PC-9 (cell line): Measurements from ENCODE around the gene ZEB2. TPM values are rescaled to one million over a fixed set of nuclear protein-coding genes. Genes with fewer than 3 reads are reported as not detected.

Experiments
- BruUV-seq: library from RNA; stranded (reverse); fragments of 400-500 nt; replicated peaks from 2 replicates; lab custom pipeline; 2021; lab: Mats Ljungman, UMichigan
- CTCF ChIA-PET: fragments of 300-600 bp; sonication (Branson Sonifier 250); formaldehyde crosslinking; loops from one replicate; lab custom pipeline; 2022; ENCODE audit warnings: antibody characterized with exemption; lab: Charles Lee
- POLR2A ChIA-PET: fragments of 300-600 bp; sonication (Branson Sonifier 250); formaldehyde crosslinking; loops from one replicate; lab custom pipeline; 2022; ENCODE audit warnings: antibody characterized with exemption; ENCODE audit not compliant: unreplicated experiment; lab: Charles Lee
- DNase-seq, 2 experiments: peaks; one replicate each; pipeline versions ENCODE4 v3.0.0 to v3.0.0-alpha.2; 2015 to 2022; ENCODE audit warnings: mixed read lengths in 1 of 2
- H2AFZ ChIP-seq: fragments of 200-600 bp; sonication (generic); 2 replicates; pipeline ENCODE4 v1.8.1; 2017; ENCODE audit warnings: antibody characterized with exemption
- H3F3A ChIP-seq: fragments of 200-600 bp; sonication (generic); 2 replicates; pipeline ENCODE4 v1.8.1; 2017; ENCODE audit warnings: antibody characterized with exemption, mild to moderate bottlenecking, low read depth; ENCODE audit not compliant: insufficient read depth
- H3K27ac ChIP-seq: fragments of 200-600 bp; sonication (generic); 2 replicates; pipeline ENCODE4 v1.6.1; 2016; ENCODE audit warnings: mixed run types
- H3K27me3 ChIP-seq: fragments of 200-600 bp; sonication (generic); 2 replicates; pipeline ENCODE4 v1.6.1; 2016; ENCODE audit warnings: low read depth, mixed run types; ENCODE audit not compliant: insufficient read depth
- H3K36me3 ChIP-seq: fragments of 200-600 bp; sonication (generic); 2 replicates; pipeline ENCODE4 v1.6.1; 2016; ENCODE audit warnings: low read depth, mixed run types
- H3K4me1 ChIP-seq: fragments of 200-600 bp; sonication (generic); replicated peaks from 2 replicates; pipeline ENCODE4 v1.6.1; 2016; ENCODE audit warnings: mixed run types; ENCODE audit not compliant: insufficient read depth
- H3K4me2 ChIP-seq: fragments of 200-600 bp; sonication (generic); 2 replicates; pipeline ENCODE4 v1.6.1; 2017; ENCODE audit warnings: mixed run types
- H3K4me3 ChIP-seq: fragments of 200-600 bp; sonication (generic); 2 replicates; pipeline ENCODE4 v1.6.1; 2016; ENCODE audit warnings: mixed run types
- H3K79me2 ChIP-seq: fragments of 200-600 bp; sonication (generic); 2 replicates; pipeline ENCODE4 v1.6.1; 2017; ENCODE audit warnings: low read depth, mixed run types
- H3K9me2 ChIP-seq: fragments of 200-600 bp; sonication (generic); 2 replicates; pipeline ENCODE4 v1.8.1; 2017; ENCODE audit warnings: mild to moderate bottlenecking; ENCODE audit not compliant: insufficient read depth
- H3K9me3 ChIP-seq: fragments of 200-600 bp; sonication (generic); 2 replicates; pipeline ENCODE4 v1.8.1; 2016; ENCODE audit warnings: low read depth; ENCODE audit not compliant: insufficient read depth
- H4K20me1 ChIP-seq: fragments of 200-600 bp; sonication (generic); 2 replicates; pipeline ENCODE4 v1.8.1; 2017; ENCODE audit not compliant: insufficient read depth
- EZH2 ChIP-seq: fragments of 200-600 bp; sonication (generic); IDR thresholded peaks from 2 replicates; pipeline ENCODE4 v1.8.0; 2017; ENCODE audit warnings: antibody characterized with exemption, low read depth
- intact Hi-C: fragments of 100-400 bp; cut with micrococcal nuclease; formaldehyde crosslinking; loops from one replicate; pipeline ENCODE4 v1.10.0; 2022; ENCODE audit not compliant: unreplicated experiment
- total RNA-seq: library from RNA; stranded (reverse); gene quantifications from 2 replicates; pipeline ENCODE4 v1.2.3, GENCODE V29; 2021
- TF ChIP-seq, protein P1 (sequence below): fragments of 200-600 bp; sonication (generic); conservative IDR thresholded peaks from 2 replicates; pipeline ENCODE4 v1.6.1; 2017; ENCODE audit warnings: mixed run types, antibody characterized with exemption, mild to moderate bottlenecking, moderate library complexity

Gene ZEB2
- total RNA-seq, 1 experiment from 2014 or later, result 0.09 TPM

DNA sequence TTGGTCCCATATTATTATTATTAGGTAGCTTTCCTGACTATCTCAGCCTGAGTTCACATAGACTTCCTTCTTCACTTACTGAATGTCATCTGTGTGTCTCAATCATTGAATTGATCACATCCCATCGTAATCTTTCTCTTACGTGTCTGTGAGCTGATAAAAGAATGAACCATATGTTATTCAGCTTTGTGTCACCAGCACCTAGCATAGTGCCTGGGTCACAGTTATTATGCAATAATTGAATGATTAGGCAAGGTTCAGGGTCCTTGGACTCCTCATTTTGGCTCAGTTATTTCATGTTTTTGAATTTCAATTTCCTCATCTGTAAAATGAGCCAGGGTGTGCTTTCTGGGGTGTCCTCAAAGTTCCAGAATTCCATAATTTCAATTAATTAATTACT, 107.2 kb downstream of the ZEB2 start:
- Histone ChIP-seq H3K4me3 (no peak overlapping the region), H3K27ac (no peak overlapping the region), H3K79me2 (no peaks in the 10 kb centered on the region), H4K20me1 (no peaks in the 10 kb centered on the region), H3F3A (peaks cover 9% of the 10 kb centered on the region; the same call in 1 of the 2 replicates), H2AFZ (no peak overlapping the region), H3K4me1 (peaks cover 13% of the 10 kb centered on the region), H3K9me3 (0 out of 2 replicates have a peak, but pooled peaks cover 9% of the 10 kb centered on the region), H3K36me3 (no peaks in the 10 kb centered on the region), H3K4me2 (no peak overlapping the region), H3K27me3 (no peaks in the 10 kb centered on the region), H3K9me2 (no peaks in the 10 kb centered on the region)
- intact Hi-C loops, result no loop called here
- POLR2A ChIA-PET, result no interaction called here
- TF ChIP-seq, protein P1, sequence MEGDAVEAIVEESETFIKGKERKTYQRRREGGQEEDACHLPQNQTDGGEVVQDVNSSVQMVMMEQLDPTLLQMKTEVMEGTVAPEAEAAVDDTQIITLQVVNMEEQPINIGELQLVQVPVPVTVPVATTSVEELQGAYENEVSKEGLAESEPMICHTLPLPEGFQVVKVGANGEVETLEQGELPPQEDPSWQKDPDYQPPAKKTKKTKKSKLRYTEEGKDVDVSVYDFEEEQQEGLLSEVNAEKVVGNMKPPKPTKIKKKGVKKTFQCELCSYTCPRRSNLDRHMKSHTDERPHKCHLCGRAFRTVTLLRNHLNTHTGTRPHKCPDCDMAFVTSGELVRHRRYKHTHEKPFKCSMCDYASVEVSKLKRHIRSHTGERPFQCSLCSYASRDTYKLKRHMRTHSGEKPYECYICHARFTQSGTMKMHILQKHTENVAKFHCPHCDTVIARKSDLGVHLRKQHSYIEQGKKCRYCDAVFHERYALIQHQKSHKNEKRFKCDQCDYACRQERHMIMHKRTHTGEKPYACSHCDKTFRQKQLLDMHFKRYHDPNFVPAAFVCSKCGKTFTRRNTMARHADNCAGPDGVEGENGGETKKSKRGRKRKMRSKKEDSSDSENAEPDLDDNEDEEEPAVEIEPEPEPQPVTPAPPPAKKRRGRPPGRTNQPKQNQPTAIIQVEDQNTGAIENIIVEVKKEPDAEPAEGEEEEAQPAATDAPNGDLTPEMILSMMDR, result no peak
- no peak for TF ChIP-seq EZH2
- DNase-seq, result no peak
- CTCF ChIA-PET, result no interaction called here
- BruUV-seq, result no TSS peak

DNA sequence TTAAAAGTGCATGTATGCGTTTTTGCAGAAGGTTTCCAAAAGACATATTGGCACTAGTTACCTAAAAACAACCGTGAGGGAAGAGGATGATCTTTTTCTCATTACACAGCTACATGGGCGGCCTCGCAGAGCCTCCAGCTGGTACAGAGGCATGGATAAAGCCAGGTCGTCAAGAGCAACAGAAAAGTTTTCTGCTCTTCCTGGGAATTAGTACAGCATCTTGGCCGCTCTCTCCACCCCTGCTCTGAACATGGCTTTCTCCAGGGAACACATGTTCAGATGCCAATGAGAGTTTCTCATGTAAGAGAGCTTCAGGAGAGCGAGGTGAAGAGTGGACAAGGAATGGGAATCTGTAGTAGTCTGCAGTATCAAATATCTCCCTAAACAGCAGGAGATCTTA, 108.4 kb downstream of the ZEB2 start:
- Histone ChIP-seq H3K4me3 (no peak overlapping the region), H3K36me3 (no peaks in the 10 kb centered on the region), H3K4me1 (peaks cover 13% of the 10 kb centered on the region), H3K27ac (no peak overlapping the region), H2AFZ (no peak overlapping the region), H3K9me3 (0 out of 2 replicates have a peak, but pooled peaks cover 6% of the 10 kb centered on the region), H3K4me2 (no peak overlapping the region), H3K27me3 (no peaks in the 10 kb centered on the region), H3K9me2 (no peaks in the 10 kb centered on the region), H3F3A (peaks cover 9% of the 10 kb centered on the region; the same call in 1 of the 2 replicates), H3K79me2 (no peaks in the 10 kb centered on the region), H4K20me1 (no peaks in the 10 kb centered on the region)
- intact Hi-C loops, result no loop called here
- TF ChIP-seq, protein P1, result no peak
- no peak for TF ChIP-seq EZH2
- ChIA-PET CTCF (no interaction called here), POLR2A (no interaction called here)
- no peak for DNase-seq
- BruUV-seq, result no TSS peak

DNA sequence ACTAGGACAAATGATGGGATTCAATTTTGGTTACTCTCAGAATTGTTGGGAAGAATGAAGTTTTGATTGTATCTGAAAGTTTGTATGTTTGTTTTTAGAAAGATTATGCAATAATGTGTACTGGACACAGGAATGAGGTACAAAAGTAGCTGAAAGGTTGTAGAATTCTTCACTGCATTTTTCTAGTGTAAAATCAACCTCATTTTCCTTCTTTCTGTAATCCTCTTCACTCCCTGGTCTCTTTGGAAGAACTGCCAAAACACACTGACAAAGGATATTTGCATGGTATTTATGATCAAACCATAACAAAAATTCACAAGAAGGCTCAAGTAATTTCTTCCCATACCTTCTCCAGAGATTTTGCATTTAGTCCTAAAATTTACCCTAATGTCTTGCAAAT, 110.7 kb downstream of the ZEB2 start:
- no TSS peak for BruUV-seq
- DNase-seq, result no peak
- H3K4me2 ChIP-seq, result no peak overlapping the region
- peaks cover 4% of the 10 kb centered on the region; the same call in 1 of the 2 replicates for H3F3A ChIP-seq
- H3K36me3 ChIP-seq, result no peaks in the 10 kb centered on the region
- H3K79me2 ChIP-seq, result no peaks in the 10 kb centered on the region
- no peak overlapping the region for H3K4me3 ChIP-seq
- TF ChIP-seq, protein P1, result no peak
- TF ChIP-seq EZH2, result no peak
- no peaks in the 10 kb centered on the region for H3K27me3 ChIP-seq
- H3K27ac ChIP-seq, result no peak overlapping the region
- intact Hi-C loops, result no loop called here
- ChIA-PET POLR2A (interaction anchor here (0.7 kb wide), 1 partner anchor 225 kb away, joined by 4 read pairs; no protein-coding TSS in a partner anchor), CTCF (no interaction called here)
- no peaks in the 10 kb centered on the region for H3K9me3 ChIP-seq
- H3K9me2 ChIP-seq, result no peaks in the 10 kb centered on the region
- no peaks in the 10 kb centered on the region for H4K20me1 ChIP-seq
- peaks cover 5% of the 10 kb centered on the region for H3K4me1 ChIP-seq
- H2AFZ ChIP-seq, result no peak overlapping the region
